SK-N-SH (cell line): ENCODE results near the gene FOSB. TPM values are rescaled to one million over a fixed set of nuclear protein-coding genes. Genes with fewer than 3 reads are reported as not detected.

ENCODE experiments used
- CTCF ChIA-PET: fragments of 300-600, 350-600 bp; formaldehyde crosslinking; extraction: SDS; loops from one replicate; lab custom pipeline; 2021; lab: Yijun Ruan, JAX
- POLR2A ChIA-PET: fragments of 350-600 bp; sonication (Branson Sonifier 250); formaldehyde crosslinking; extraction: SDS; loops from one replicate; lab custom pipeline; 2020; ENCODE audit warnings: antibody characterized with exemption, inconsistent platforms; lab: Yijun Ruan, JAX
- DNase-seq: peaks from one replicate; pipeline ENCODE4 v3.0.0; 2012
- H2AFZ ChIP-seq: fragments of 200-600 bp; sonication (generic); 2 replicates; pipeline ENCODE4 v1.8.1; 2016; ENCODE audit warnings: antibody characterized with exemption, mild to moderate bottlenecking, low read depth
- H3F3A ChIP-seq: fragments of 200-600 bp; sonication (generic); replicated peaks from 2 replicates; pipeline ENCODE3; 2016; ENCODE audit warnings: antibody characterized with exemption, mild to moderate bottlenecking; ENCODE audit not compliant: insufficient read depth
- H3K27ac ChIP-seq, 2 experiments: fragments of 200-500 bp in 1 of 2; fragments of 200-600 bp in 1 of 2; sonication (Bioruptor generic) in 1 of 2; sonication (generic), shearing (Covaris generic) in 1 of 2; 2 replicates each; pipeline versions ENCODE4 v1.5.1 to v1.6.1; 2014 to 2016; ENCODE audit warnings: low read depth in 2 of 2, inconsistent platforms in 1 of 2, low read length in 1 of 2, mild to moderate bottlenecking in 1 of 2, mixed read lengths in 1 of 2
- H3K27me3 ChIP-seq: fragments of 200-600 bp; sonication (generic), shearing (Covaris generic); 2 replicates; pipeline ENCODE4 v1.6.1; 2016; ENCODE audit warnings: mixed run types; ENCODE audit not compliant: insufficient read depth
- H3K36me3 ChIP-seq, 2 experiments: fragments of 200-500 bp in 1 of 2; fragments of 200-600 bp in 1 of 2; sonication (Bioruptor generic) in 1 of 2; sonication (generic) in 1 of 2; replicated peaks in 1 of 2; 2 replicates each; pipeline versions ENCODE3 to v1.5.1; 2014 to 2016; ENCODE audit warnings: low read length in 1 of 2, mild to moderate bottlenecking in 1 of 2; ENCODE audit not compliant: insufficient read depth in 2 of 2, control insufficient read depth in 1 of 2
- H3K4me1 ChIP-seq, 2 experiments: fragments of 200-500 bp in 1 of 2; fragments of 200-600 bp in 1 of 2; sonication (Bioruptor generic) in 1 of 2; sonication (generic), shearing (Covaris generic) in 1 of 2; 2 replicates each; pipeline versions ENCODE4 v1.5.1 to v1.6.1; 2014 to 2016; ENCODE audit warnings: low read depth in 1 of 2, low read length in 1 of 2, mixed run types in 1 of 2; ENCODE audit not compliant: insufficient read depth in 2 of 2, control insufficient read depth in 1 of 2
- H3K4me2 ChIP-seq: fragments of 200-600 bp; sonication (generic), shearing (Covaris generic); 2 replicates; pipeline ENCODE4 v1.6.1; 2017; ENCODE audit warnings: mixed run types
- H3K4me3 ChIP-seq, 2 experiments: fragments of 200-500 bp in 1 of 2; fragments of 200-600 bp in 1 of 2; sonication (Bioruptor generic) in 1 of 2; sonication (generic), shearing (Covaris generic) in 1 of 2; 2 replicates each; pipeline versions ENCODE4 v1.5.1 to v1.8.1; 2014 to 2016; ENCODE audit warnings: low read depth in 2 of 2, inconsistent platforms in 1 of 2, low read length in 1 of 2, mild to moderate bottlenecking in 1 of 2, mixed read lengths in 1 of 2, moderate library complexity in 1 of 2
- H3K79me2 ChIP-seq: fragments of 200-600 bp; sonication (generic); 2 replicates; pipeline ENCODE4 v1.8.1; 2017; ENCODE audit warnings: mild to moderate bottlenecking; ENCODE audit not compliant: insufficient read depth
- H3K9ac ChIP-seq: fragments of 200-600 bp; sonication (generic); 2 replicates; pipeline ENCODE4 v1.6.1; 2017; ENCODE audit warnings: mixed run types
- H3K9me2 ChIP-seq: fragments of 200-600 bp; sonication (generic); 2 replicates; pipeline ENCODE4 v1.6.1; 2017; ENCODE audit warnings: mixed run types
- H3K9me3 ChIP-seq: fragments of 200-600 bp; sonication (generic); 2 replicates; pipeline ENCODE4 v1.6.1; 2017; ENCODE audit warnings: mixed run types, mild to moderate bottlenecking, moderate library complexity
- H4K20me1 ChIP-seq: fragments of 200-600 bp; sonication (generic); 2 replicates; pipeline ENCODE4 v1.6.1; 2017; ENCODE audit warnings: mild to moderate bottlenecking, mixed run types; ENCODE audit not compliant: insufficient read depth
- FOXJ3 ChIP-seq: sonication (generic); formaldehyde crosslinking; IDR thresholded peaks from 2 replicates; pipeline ENCODE4 v1.5.1; 2020; ENCODE audit warnings: mild to moderate bottlenecking, missing genetic modification reagents
- MAX ChIP-seq: IDR thresholded peaks from 2 replicates; pipeline ENCODE4 v1.4.0; 2012; ENCODE audit warnings: low read depth
- PBX3 ChIP-seq: IDR thresholded peaks from 2 replicates; pipeline ENCODE4; 2012
- POLR2AphosphoS5 ChIP-seq: IDR thresholded peaks from 2 replicates; pipeline ENCODE4 v1.6.1; 2012; ENCODE audit warnings: low read depth, low read length
- USF2 ChIP-seq: fragments of 150-350 bp; IDR thresholded peaks from 2 replicates; pipeline ENCODE4 v1.6.1; 2017; ENCODE audit warnings: antibody characterized with exemption, low read length, low read depth, borderline replicate concordance
- WGBS: methylation state at CpG from one replicate; pipeline ENCODE4 v1.1.6; 2017; ENCODE audit warnings: low lambda C conversion rate; 5-methylcytosine and 5-hydroxymethylcytosine counted together
- polyA plus RNA-seq, 3 experiments: library from polyadenylated mRNA; depleted of rRNA; stranded (reverse); fragments of >200 nt; gene quantifications; 2 replicates each; pipeline ENCODE4 v1.2.3, GENCODE V29; 2012

Gene FOSB
- polyA plus RNA-seq, 1 of the 3 experiments (the other 2 are of a cell fraction): 78.2 TPM

GRCh38 chr19:45440259-45440638, 27.5 kb upstream of the FOSB start:
- ChIA-PET CTCF (interaction anchor here (0.6 to 15.0 kb wide), 31 partner anchors 9 to 421 kb away, joined by 3 to 870 read pairs (median 6); partner anchors contain the start of genes ERCC1, FOSB, QPCTL and RTN2), POLR2A (interaction anchor here (0.5 to 1.6 kb wide), 3 partner anchors 38 to 130 kb away, joined by 3 to 15 read pairs (median 9); no protein-coding TSS in a partner anchor)
- Histone ChIP-seq H4K20me1 (no peaks in the 10 kb centered on the region), H2AFZ (peak overlapping the region; percentile 73; the same call in 1 of the 2 replicates), H3K36me3 (no peaks in the 10 kb centered on the region), H3K4me1 (peaks cover 5 to 16% of the 10 kb centered on the region in 2 experiments; a peak in 1 of 4 replicates), H3F3A (peaks cover 30% of the 10 kb centered on the region), H3K9me2 (no peaks in the 10 kb centered on the region), H3K27me3 (no peaks in the 10 kb centered on the region), H3K9me3 (no peaks in the 10 kb centered on the region), H3K4me2 (peak overlapping the region; percentile 77; the same call in 1 of the 2 replicates), H3K4me3 (peak overlapping the region; percentile 57 to 73; a peak in 3 of 4 replicates), H3K27ac (peak overlapping the region; percentile 11 to 83; a peak in 3 of 4 replicates), H3K9ac (peak overlapping the region; percentile 89; the same call in 1 of the 2 replicates), H3K79me2 (no peaks in the 10 kb centered on the region; the same call in 1 of the 2 replicates)
- TF ChIP-seq POLR2AphosphoS5 (no peak), FOXJ3 (no peak), USF2 (no peak)
- no peak for DNase-seq
- WGBS: 87% methylated on average over 8 of the region's 9 CpGs

- no peaks in the 10 kb centered on the region; the same call in 1 of the 2 replicates for H3K79me2 ChIP-seq
- H3K4me2 ChIP-seq: no peak overlapping the region
- H3K9me2 ChIP-seq: no peaks in the 10 kb centered on the region
- H3F3A ChIP-seq: peaks cover 32% of the 10 kb centered on the region
- ChIA-PET CTCF (interaction anchor here (2.1 to 15.0 kb wide), 5 partner anchors 8 to 54 kb away, joined by 15 to 870 read pairs (median 38); partner anchors contain the start of genes FOSB and RTN2), POLR2A (no interaction called here)
- H3K4me1 ChIP-seq: peaks cover 5 to 16% of the 10 kb centered on the region in 2 experiments; a peak in 1 of 4 replicates
- WGBS: 89% methylated on average over 8 of the region's 9 CpGs
- no peak overlapping the region for H3K4me3 ChIP-seq
- H2AFZ ChIP-seq: no peak overlapping the region
- no peaks in the 10 kb centered on the region for H3K27me3 ChIP-seq
- no peak for TF ChIP-seq USF2
- no peak for TF ChIP-seq MAX
- no peak for TF ChIP-seq FOXJ3
- peak; percentile 29; the same call in 1 of the 2 replicates for TF ChIP-seq PBX3
- no peak overlapping the region for H3K9ac ChIP-seq
- H4K20me1 ChIP-seq: no peaks in the 10 kb centered on the region
- H3K27ac ChIP-seq: peak overlapping the region in 1 of 2 experiments; percentile 83; a peak in 2 of 4 replicates
- no peaks in the 10 kb centered on the region for H3K9me3 ChIP-seq
- no peak for DNase-seq
- H3K36me3 ChIP-seq: no peaks in the 10 kb centered on the region
Observed at GRCh38 chr19:45440873-45441654, 26.7 kb upstream of the FOSB start.
